Activated CD4-positive, alpha-beta T cell treated with anti-CD3 and anti-CD28 coated beads for 1 hour (primary cell): ENCODE data around the gene TRIM75.
"Not testable (repeated sequence)": the region's sequence is repeated elsewhere in the genome, so short reads cannot be mapped to it uniquely, and the experiment has no call there.

Experiments used
- DNase-seq: peaks from one replicate; pipeline ENCODE4 v3.0.0-alpha.2; 2020

Gene TRIM75

DNA sequence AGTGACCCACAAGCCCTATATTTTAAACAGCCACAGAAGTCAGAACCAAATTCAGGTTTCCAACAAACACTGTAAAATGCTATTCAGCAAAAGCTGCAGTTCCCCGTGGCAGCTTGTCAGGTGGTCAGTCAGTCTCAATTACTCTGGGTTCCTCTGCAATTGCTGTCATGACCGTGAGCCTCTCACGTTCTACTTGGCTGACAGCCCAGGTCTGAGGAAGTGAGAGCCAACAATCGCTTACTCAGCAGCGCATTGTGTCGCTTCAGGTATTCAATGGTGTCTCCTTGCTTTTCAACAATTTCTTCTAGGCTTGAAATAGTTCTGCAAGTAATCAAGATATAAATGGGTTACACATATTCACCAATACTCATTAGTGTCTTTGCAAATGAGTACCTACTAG is 25.8 kb downstream of the TRIM75 start:
- no peak for DNase-seq

GRCh38 chr4:165084787-165085186 is 31.1 kb downstream of the TRIM75 start:
- DNase-seq, result not testable (repeated sequence)

DNA sequence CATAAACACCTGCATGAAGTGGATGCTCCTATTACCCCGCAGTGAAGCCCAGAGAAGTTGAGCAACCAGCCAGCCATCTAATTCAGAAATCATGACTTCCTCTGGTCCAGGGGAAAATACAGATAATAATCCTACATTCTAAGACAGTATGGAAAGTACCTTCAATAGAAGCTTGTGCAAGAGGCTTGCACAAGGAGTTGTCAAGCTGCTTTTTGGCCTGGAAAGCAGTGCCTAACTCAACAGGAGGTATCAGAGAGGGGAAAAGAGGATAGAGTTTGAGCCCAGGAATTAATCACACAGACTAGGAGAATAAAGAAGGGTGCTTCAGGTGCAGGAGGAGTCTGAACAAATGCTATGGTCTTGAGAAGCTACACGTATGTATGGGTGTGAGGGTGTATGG is 32.3 kb downstream of the TRIM75 start:
- no peak for DNase-seq

GRCh38 chr4:165088366-165088765 is 34.7 kb downstream of the TRIM75 start:
- DNase-seq, result no peak

GRCh38 chr4:165092187-165092586 is 38.5 kb downstream of the TRIM75 start:
- not testable (repeated sequence) for DNase-seq

DNA sequence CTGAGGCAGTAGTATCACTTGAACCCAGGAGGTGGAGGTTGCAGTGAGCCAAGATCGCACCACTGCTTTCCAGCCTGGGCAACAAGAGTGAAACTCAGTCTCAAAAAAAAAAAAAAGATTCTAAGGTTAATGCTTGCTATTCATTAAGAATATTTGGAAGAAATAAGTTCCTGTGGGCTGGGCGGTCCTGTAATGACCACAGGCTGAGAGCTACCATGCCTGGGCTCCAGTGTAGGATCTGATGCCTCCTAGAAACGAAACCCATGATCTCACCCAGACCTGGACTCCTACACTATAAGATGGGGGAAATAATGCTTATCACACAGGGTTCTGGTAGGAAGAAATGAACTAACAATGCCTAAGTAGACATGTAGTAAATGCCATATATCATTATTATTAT is 41.2 kb downstream of the TRIM75 start:
- no peak for DNase-seq

DNA sequence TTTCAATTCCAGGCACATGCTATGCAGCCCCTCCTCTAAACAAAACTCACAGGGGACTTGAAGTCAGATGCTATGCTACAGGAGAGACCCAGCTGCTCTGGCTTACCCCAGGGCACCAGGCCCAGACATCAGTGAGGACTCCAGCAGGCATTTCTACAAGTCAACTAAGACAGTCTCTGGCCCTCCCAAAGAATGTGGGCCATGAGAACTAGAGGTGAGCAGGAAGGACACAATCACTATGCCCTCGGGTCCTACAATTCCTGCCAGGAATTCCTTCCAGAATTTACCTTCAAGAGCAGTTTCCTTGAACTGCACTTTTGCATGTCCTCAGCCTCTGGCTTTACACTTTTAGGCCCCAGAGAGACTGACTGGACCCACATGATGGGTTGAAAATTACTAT is 41.6 kb downstream of the TRIM75 start:
- DNase-seq, result no peak

DNA sequence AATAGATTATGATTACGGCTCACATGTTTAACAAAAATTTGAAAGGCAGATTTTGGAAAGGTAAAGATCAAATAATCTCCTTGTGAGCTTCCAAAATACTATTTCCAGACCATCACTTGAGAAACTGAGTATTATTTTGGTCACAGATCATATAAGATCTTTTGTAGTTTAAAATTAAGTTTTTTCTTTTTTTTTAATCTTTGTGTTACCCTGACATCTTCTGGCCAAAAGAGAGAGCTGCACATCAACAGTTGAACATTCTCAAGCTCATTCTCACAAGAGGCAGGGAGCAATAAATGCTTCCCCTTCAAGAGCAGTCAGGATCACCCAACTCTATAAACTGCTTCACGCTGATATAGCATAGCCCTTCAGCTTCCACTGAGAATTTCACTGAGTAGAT is 43.1 kb downstream of the TRIM75 start:
- DNase-seq, result no peak

GRCh38 chr4:165101641-165102040 is 48.0 kb downstream of the TRIM75 start:
- no peak for DNase-seq

GRCh38 chr4:165106518-165106917 is 52.9 kb downstream of the TRIM75 start:
- DNase-seq, result no peak
